ENCODE data around the gene INSIG2.

Gene INSIG2

DNA sequence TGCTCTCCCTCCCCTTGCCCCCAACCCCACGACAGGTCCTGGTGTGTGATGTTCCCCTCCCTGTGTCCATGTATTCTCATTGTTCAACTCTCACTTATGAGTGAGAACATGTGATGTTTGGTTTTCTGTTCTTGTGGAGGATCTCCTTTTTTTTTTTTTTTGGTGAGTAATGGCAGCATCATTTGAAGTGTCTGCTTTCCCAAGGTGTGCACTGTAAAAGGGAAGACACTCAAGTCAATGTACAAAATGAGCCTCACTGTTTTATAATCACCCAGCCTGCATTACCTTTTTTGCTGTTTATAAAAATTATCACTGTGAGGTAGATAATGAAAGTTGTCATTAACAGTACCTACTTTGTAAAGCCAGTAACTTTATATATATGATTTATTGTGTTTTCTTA lies 56.9 kb downstream of the INSIG2 start:
- Histone ChIP-seq H3K36me3 (ENCODE audit: control insufficient read depth in 1 of 2, insufficient read depth in 2 of 2, low read length in 2 of 2) (no peaks in the 10 kb centered on the region), H2AK5ac (ENCODE audit: low read length) (no peak overlapping the region), H3K4me1 (ENCODE audit: control insufficient read depth in 1 of 2, insufficient read depth in 2 of 2, low read length in 2 of 2) (no peaks in the 10 kb centered on the region), H3K4me2 (ENCODE audit: low read length) (no peak overlapping the region), H3K14ac (ENCODE audit: low read length) (no peak overlapping the region), H3K79me1 (ENCODE audit: low read length) (no peaks in the 10 kb centered on the region), H2BK120ac (ENCODE audit: insufficient read depth, low read length, poor library complexity) (no peak overlapping the region), H3K9me3 (ENCODE audit: insufficient read depth, low read depth, low read length) (no peaks in the 10 kb centered on the region), H3K27me3 (ENCODE audit: insufficient read depth, low read length) (no peaks in the 10 kb centered on the region), H3K9ac (ENCODE audit: low read length) (no peak overlapping the region), H3K4ac (ENCODE audit: low read depth, low read length) (no peak overlapping the region), H3K23ac (ENCODE audit: low read length) (no peak overlapping the region), H4K12ac (ENCODE audit: low read depth, low read length) (no peak overlapping the region), H2BK12ac (ENCODE audit: low read length) (no peak overlapping the region), H3K27ac (ENCODE audit: low read depth, low read length) (no peak overlapping the region), H4K91ac (ENCODE audit: low read depth, low read length) (no peak overlapping the region), H2BK5ac (ENCODE audit: low read depth, low read length, poor library complexity) (no peak overlapping the region), H2AFZ (ENCODE audit: insufficient read depth, low read length, poor library complexity) (no peak overlapping the region), H3K4me3 (ENCODE audit: low read depth, low read length) (no peak overlapping the region), H3K79me2 (ENCODE audit: control insufficient read depth, insufficient read depth, low read length, poor library complexity) (no peaks in the 10 kb centered on the region), H3K18ac (ENCODE audit: low read length) (no peak overlapping the region), H4K8ac (ENCODE audit: low read depth, low read length) (no peak overlapping the region)
- WGBS (ENCODE audit: extremely low coverage, insufficient coverage, insufficient read length) = no CpG with 5 or more reads among the region's 1 CpG
- no peak for DNase-seq

GRCh38 chr2:118145806-118146205 lies 57.5 kb downstream of the INSIG2 start:
- no peaks in the 10 kb centered on the region for H3K9me3 ChIP-seq (ENCODE audit: insufficient read depth, low read depth, low read length)
- WGBS (ENCODE audit: extremely low coverage, insufficient coverage, insufficient read length) = no CpG with 5 or more reads among the region's 6 CpGs
- H3K4me1 ChIP-seq (ENCODE audit: control insufficient read depth in 1 of 2, insufficient read depth in 2 of 2, low read length in 2 of 2) = no peaks in the 10 kb centered on the region
- no peaks in the 10 kb centered on the region for H3K79me1 ChIP-seq (ENCODE audit: low read length)
- H3K4ac ChIP-seq (ENCODE audit: low read depth, low read length) = no peak overlapping the region
- H4K8ac ChIP-seq (ENCODE audit: low read depth, low read length) = no peak overlapping the region
- no peak overlapping the region for H3K4me2 ChIP-seq (ENCODE audit: low read length)
- peak in 1 of 2 donors; percentile 23 for DNase-seq
- no peak overlapping the region for H3K9ac ChIP-seq (ENCODE audit: low read length)
- no peak overlapping the region for H3K18ac ChIP-seq (ENCODE audit: low read length)
- no peak overlapping the region for H2BK120ac ChIP-seq (ENCODE audit: insufficient read depth, low read length, poor library complexity)
- no peak overlapping the region for H3K23ac ChIP-seq (ENCODE audit: low read length)
- no peaks in the 10 kb centered on the region for H3K36me3 ChIP-seq (ENCODE audit: control insufficient read depth in 1 of 2, insufficient read depth in 2 of 2, low read length in 2 of 2)
- H2BK5ac ChIP-seq (ENCODE audit: low read depth, low read length, poor library complexity) = no peak overlapping the region
- H4K12ac ChIP-seq (ENCODE audit: low read depth, low read length) = no peak overlapping the region
- H4K91ac ChIP-seq (ENCODE audit: low read depth, low read length) = no peak overlapping the region
- no peak overlapping the region for H3K4me3 ChIP-seq (ENCODE audit: low read depth, low read length)
- no peak overlapping the region for H3K27ac ChIP-seq (ENCODE audit: low read depth, low read length)
- no peaks in the 10 kb centered on the region for H3K79me2 ChIP-seq (ENCODE audit: control insufficient read depth, insufficient read depth, low read length, poor library complexity)
- no peak overlapping the region for H2AK5ac ChIP-seq (ENCODE audit: low read length)
- H3K27me3 ChIP-seq (ENCODE audit: insufficient read depth, low read length) = no peaks in the 10 kb centered on the region
- H2BK12ac ChIP-seq (ENCODE audit: low read length) = no peak overlapping the region
- H2AFZ ChIP-seq (ENCODE audit: insufficient read depth, low read length, poor library complexity) = no peak overlapping the region
- no peak overlapping the region for H3K14ac ChIP-seq (ENCODE audit: low read length)

GRCh38 chr2:118146315-118147283 lies 58.3 kb downstream of the INSIG2 start:
- H2AK5ac ChIP-seq (ENCODE audit: low read length) = no peak overlapping the region
- no peaks in the 10 kb centered on the region for H3K27me3 ChIP-seq (ENCODE audit: insufficient read depth, low read length)
- H3K4me2 ChIP-seq (ENCODE audit: low read length) = no peak overlapping the region
- H3K9ac ChIP-seq (ENCODE audit: low read length) = no peak overlapping the region
- no peak overlapping the region for H2BK5ac ChIP-seq (ENCODE audit: low read depth, low read length, poor library complexity)
- no peak overlapping the region for H3K27ac ChIP-seq (ENCODE audit: low read depth, low read length)
- WGBS (ENCODE audit: extremely low coverage, insufficient coverage, insufficient read length) = no CpG with 5 or more reads among the region's 11 CpGs
- H3K23ac ChIP-seq (ENCODE audit: low read length) = no peak overlapping the region
- H3K36me3 ChIP-seq (ENCODE audit: control insufficient read depth in 1 of 2, insufficient read depth in 2 of 2, low read length in 2 of 2) = no peaks in the 10 kb centered on the region
- H3K18ac ChIP-seq (ENCODE audit: low read length) = no peak overlapping the region
- H3K14ac ChIP-seq (ENCODE audit: low read length) = no peak overlapping the region
- no peaks in the 10 kb centered on the region for H3K4me1 ChIP-seq (ENCODE audit: control insufficient read depth in 1 of 2, insufficient read depth in 2 of 2, low read length in 2 of 2)
- H4K8ac ChIP-seq (ENCODE audit: low read depth, low read length) = no peak overlapping the region
- no peaks in the 10 kb centered on the region for H3K79me1 ChIP-seq (ENCODE audit: low read length)
- no peak overlapping the region for H2AFZ ChIP-seq (ENCODE audit: insufficient read depth, low read length, poor library complexity)
- no peak for DNase-seq
- no peaks in the 10 kb centered on the region for H3K9me3 ChIP-seq (ENCODE audit: insufficient read depth, low read depth, low read length)
- no peak overlapping the region for H4K12ac ChIP-seq (ENCODE audit: low read depth, low read length)
- no peak overlapping the region for H3K4ac ChIP-seq (ENCODE audit: low read depth, low read length)
- H4K91ac ChIP-seq (ENCODE audit: low read depth, low read length) = no peak overlapping the region
- H3K79me2 ChIP-seq (ENCODE audit: control insufficient read depth, insufficient read depth, low read length, poor library complexity) = no peaks in the 10 kb centered on the region
- H2BK120ac ChIP-seq (ENCODE audit: insufficient read depth, low read length, poor library complexity) = no peak overlapping the region
- H3K4me3 ChIP-seq (ENCODE audit: low read depth, low read length) = no peak overlapping the region
- no peak overlapping the region for H2BK12ac ChIP-seq (ENCODE audit: low read length)

DNA sequence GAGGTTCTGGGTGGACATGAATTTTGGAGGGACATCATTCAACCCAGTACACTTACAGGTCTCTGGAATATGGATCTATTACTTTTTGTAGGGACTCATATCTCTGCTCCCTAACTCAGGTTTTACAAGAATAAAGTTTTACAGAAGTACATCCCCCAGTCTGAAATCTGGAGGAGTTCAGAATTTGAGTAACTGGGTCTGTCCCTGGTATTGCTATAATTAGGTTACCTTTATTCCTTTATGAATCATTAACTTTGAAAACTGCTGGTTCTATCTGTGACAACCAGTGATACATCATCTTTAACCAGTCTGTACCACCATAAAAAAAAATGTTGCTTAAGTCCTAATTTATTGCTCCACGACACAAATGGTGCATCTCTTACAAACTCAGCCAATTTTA lies 59.9 kb downstream of the INSIG2 start:
- H2AFZ ChIP-seq (ENCODE audit: insufficient read depth, low read length, poor library complexity) = no peak overlapping the region
- no peak overlapping the region for H3K27ac ChIP-seq (ENCODE audit: low read depth, low read length)
- no peaks in the 10 kb centered on the region for H3K79me1 ChIP-seq (ENCODE audit: low read length)
- no peaks in the 10 kb centered on the region for H3K4me1 ChIP-seq (ENCODE audit: control insufficient read depth in 1 of 2, insufficient read depth in 2 of 2, low read length in 2 of 2)
- no CpG with 5 or more reads among the region's 1 CpG for WGBS (ENCODE audit: extremely low coverage, insufficient coverage, insufficient read length)
- no peak overlapping the region for H2BK12ac ChIP-seq (ENCODE audit: low read length)
- H3K36me3 ChIP-seq (ENCODE audit: control insufficient read depth in 1 of 2, insufficient read depth in 2 of 2, low read length in 2 of 2) = no peaks in the 10 kb centered on the region
- H3K18ac ChIP-seq (ENCODE audit: low read length) = no peak overlapping the region
- H3K23ac ChIP-seq (ENCODE audit: low read length) = no peak overlapping the region
- H4K91ac ChIP-seq (ENCODE audit: low read depth, low read length) = no peak overlapping the region
- no peak overlapping the region for H2AK5ac ChIP-seq (ENCODE audit: low read length)
- H3K9ac ChIP-seq (ENCODE audit: low read length) = no peak overlapping the region
- H3K79me2 ChIP-seq (ENCODE audit: control insufficient read depth, insufficient read depth, low read length, poor library complexity) = no peaks in the 10 kb centered on the region
- H3K27me3 ChIP-seq (ENCODE audit: insufficient read depth, low read length) = no peaks in the 10 kb centered on the region
- no peak overlapping the region for H3K14ac ChIP-seq (ENCODE audit: low read length)
- no peak overlapping the region for H3K4me3 ChIP-seq (ENCODE audit: low read depth, low read length)
- no peaks in the 10 kb centered on the region for H3K9me3 ChIP-seq (ENCODE audit: insufficient read depth, low read depth, low read length)
- no peak overlapping the region for H3K4ac ChIP-seq (ENCODE audit: low read depth, low read length)
- H2BK5ac ChIP-seq (ENCODE audit: low read depth, low read length, poor library complexity) = no peak overlapping the region
- no peak overlapping the region for H4K12ac ChIP-seq (ENCODE audit: low read depth, low read length)
- H3K4me2 ChIP-seq (ENCODE audit: low read length) = no peak overlapping the region
- H4K8ac ChIP-seq (ENCODE audit: low read depth, low read length) = no peak overlapping the region
- no peak for DNase-seq
- H2BK120ac ChIP-seq (ENCODE audit: insufficient read depth, low read length, poor library complexity) = no peak overlapping the region

Data from trophoblast cell (in vitro differentiated cells and primary cell).